H1 (cell line): ENCODE data around the gene AQP4. TPM values are rescaled to one million over a fixed set of nuclear protein-coding genes. Genes with fewer than 3 reads are reported as not detected.

ENCODE experiments used
- ASH2L ChIP-seq: fragments of 200-600, 300-600 bp; sonication (generic); IDR thresholded peaks from one replicate; pipeline ENCODE4 v1.7.1; 2017; ENCODE audit warnings: low read length
- BACH1 ChIP-seq: IDR thresholded peaks from 2 replicates; pipeline ENCODE4 v1.6.1; 2012; ENCODE audit warnings: low read length, improper control_type of control experiment
- BRCA1 ChIP-seq: IDR thresholded peaks from 2 replicates; pipeline ENCODE4 v1.6.1; 2012; ENCODE audit warnings: low read depth, low read length, improper control_type of control experiment
- CBX5 ChIP-seq: fragments of 300-800, 300-1000 bp; sonication (generic); IDR thresholded peaks from 2 replicates; pipeline ENCODE4 v1.7.1; 2016; ENCODE audit warnings: antibody characterized with exemption, low read length, low read depth
- CHD7 ChIP-seq: fragments of 300-600 bp; sonication (generic); IDR thresholded peaks from 2 replicates; pipeline ENCODE4 v1.7.1; 2012; ENCODE audit warnings: low read length, moderate library complexity, mild to moderate bottlenecking, inconsistent platforms; ENCODE audit not compliant: insufficient replicate concordance
- JUND ChIP-seq: IDR thresholded peaks from 2 replicates; pipeline ENCODE4 v1.6.1; 2011; ENCODE audit warnings: mild to moderate bottlenecking, improper control_type of control experiment, low read length
- KDM5A ChIP-seq: fragments of 200-600 bp; IDR thresholded peaks from 2 replicates; pipeline ENCODE4 v1.7.1; 2012; ENCODE audit warnings: mild to moderate bottlenecking, low read length, inconsistent platforms, mixed read lengths
- PHF8 ChIP-seq: fragments of 200-600 bp; sonication (generic); conservative IDR thresholded peaks from 2 replicates; pipeline ENCODE4 v1.7.1; 2012; ENCODE audit warnings: low read depth, mild to moderate bottlenecking, inconsistent platforms, low read length, moderate library complexity
- POLR2A ChIP-seq, 2 experiments: IDR thresholded peaks; 1 replicate in 1 of 2; 2 replicates in 1 of 2; pipeline ENCODE4 v1.6.1; 2011; ENCODE audit warnings: low read depth in 2 of 2, low read length in 2 of 2, mild to moderate bottlenecking in 2 of 2; ENCODE audit errors: control extremely low read depth in 1 of 2
- POU5F1 ChIP-seq: IDR thresholded peaks from 2 replicates; pipeline ENCODE4 v1.6.1; 2011; ENCODE audit warnings: low read depth, mild to moderate bottlenecking, low read length, moderate library complexity
- RAD21 ChIP-seq, 2 experiments: IDR thresholded peaks in 1 of 2; conservative IDR thresholded peaks in 1 of 2; 2 replicates each; pipeline ENCODE4 v1.6.1; 2011; ENCODE audit warnings: low read depth in 2 of 2, low read length in 2 of 2, improper control_type of control experiment in 1 of 2, inconsistent platforms in 1 of 2, mild to moderate bottlenecking in 1 of 2, moderate library complexity in 1 of 2
- TAF7 ChIP-seq: optimal IDR thresholded peaks from 2 replicates; pipeline ENCODE3; 2011; ENCODE audit warnings: low read depth, mild to moderate bottlenecking, inconsistent platforms, low read length, moderate library complexity, borderline replicate concordance
- polyA plus RNA-seq, 7 experiments: library from polyadenylated mRNA; depleted of rRNA in 3 of 7; stranded (reverse) in 5 of 7; unstranded in 2 of 7; fragments of >200 nt in 5 of 7; fragments of 200-250 nt in 2 of 7; gene quantifications; 1 replicate in 5 of 7; 2 replicates in 1 of 7; 4 replicates in 1 of 7; pipeline versions ENCODE4 v1.2.1 to v1.2.3, GENCODE V29; 2011 to 2013; ENCODE audit warnings: missing spikeins in 2 of 7, mixed read lengths in 2 of 7
- total RNA-seq: library from RNA; stranded (reverse); fragmentation: NEBNext Ultra II Directional; extraction: Animal tissue kit (Norgen Biotek cat#: 25700); gene quantifications from 2 replicates; pipeline ENCODE4 v1.2.1, GENCODE V29; 2021

AQP4 gene
- total and polyA plus RNA-seq, 2 of the 8 experiments (the other 6 are each of a cell fraction or from before 2014, with no cell fraction given), result 2.2 to 2.8 TPM

GRCh38 chr18:26853401-26853800 is 12.1 kb downstream of the AQP4 start (continued):
- TF ChIP-seq CHD7 (no peak), ASH2L (no peak), TAF7 (no peak), CBX5 (no peak), POLR2A (IDR thresholded peaks at IDR 0.05; ENCODE audit: control extremely low read depth in 1 of 2, low read depth in 2 of 2, low read length in 2 of 2) (no peak), PHF8 (no peak), BRCA1 (no peak), POU5F1 (no peak), KDM5A (no peak), BACH1 (no peak), JUND (no peak), RAD21 (IDR thresholded peaks at IDR 0.05 in 1 of 2, conservative IDR thresholded peaks at IDR 0.05 in 1 of 2; ENCODE audit: low read depth in 2 of 2, low read length in 2 of 2) (no peak)
